HG03280 (cell line): ENCODE measurements around the gene PRAC2.

Experiments
- ATAC-seq: cut with Tn5 transposase; IDR thresholded peaks from one replicate; pipeline ENCODE4 v1.9.1; 2021; ENCODE audit warnings: mild to moderate bottlenecking, moderate library complexity; ENCODE audit not compliant: unreplicated experiment

PRAC2 gene

DNA sequence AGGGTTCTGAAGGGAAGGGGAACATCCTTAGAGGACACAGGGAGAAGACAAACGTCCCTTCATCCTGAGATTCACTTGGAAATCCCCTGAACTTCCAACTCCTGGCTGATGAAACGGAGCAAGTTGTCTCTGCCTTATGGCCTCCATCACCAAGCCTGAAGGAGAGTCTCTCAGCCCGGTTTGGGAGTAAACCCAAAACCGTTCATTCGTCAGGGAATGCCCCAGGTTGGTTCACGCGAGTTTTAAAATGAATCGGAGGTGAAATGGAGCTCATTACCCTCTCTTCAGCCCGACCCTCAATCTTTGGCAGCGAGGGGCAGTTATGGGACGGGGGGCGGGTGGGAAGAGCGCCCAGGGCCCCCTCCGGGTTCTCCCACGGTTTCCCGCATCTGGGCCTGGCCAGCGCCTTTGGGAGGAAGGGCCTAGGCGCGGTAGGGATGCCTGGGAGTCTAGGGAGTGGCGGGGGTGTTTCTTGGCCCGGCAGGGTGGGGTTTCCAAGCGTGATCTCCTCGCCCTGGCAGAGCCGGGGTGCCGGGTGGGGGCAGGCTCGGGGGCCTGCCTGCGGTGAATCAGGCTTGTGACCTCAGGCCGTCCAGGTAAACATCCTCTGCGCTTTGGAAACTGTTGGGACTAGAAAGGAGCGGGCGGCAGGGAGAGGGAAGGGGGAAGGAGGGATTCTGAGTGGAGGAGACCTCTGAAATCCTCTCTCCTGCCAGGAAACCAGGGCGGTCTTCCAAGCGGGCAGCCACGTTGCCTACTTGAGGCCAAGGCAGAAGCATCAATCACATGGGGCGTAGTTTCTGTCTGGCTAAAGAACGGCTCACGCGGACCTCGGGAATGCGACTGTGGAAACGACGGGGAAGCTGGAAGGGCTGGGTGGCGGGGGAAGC lies 29.7 kb downstream of the PRAC2 start:
- no peak for ATAC-seq

- ATAC-seq, result no peak
These were observed 31.0 kb downstream of the PRAC2 start for GRCh38 chr17:48753794-48754499.

GRCh38 chr17:48754500-48755261 lies 31.7 kb downstream of the PRAC2 start:
- ATAC-seq, result no peak

DNA sequence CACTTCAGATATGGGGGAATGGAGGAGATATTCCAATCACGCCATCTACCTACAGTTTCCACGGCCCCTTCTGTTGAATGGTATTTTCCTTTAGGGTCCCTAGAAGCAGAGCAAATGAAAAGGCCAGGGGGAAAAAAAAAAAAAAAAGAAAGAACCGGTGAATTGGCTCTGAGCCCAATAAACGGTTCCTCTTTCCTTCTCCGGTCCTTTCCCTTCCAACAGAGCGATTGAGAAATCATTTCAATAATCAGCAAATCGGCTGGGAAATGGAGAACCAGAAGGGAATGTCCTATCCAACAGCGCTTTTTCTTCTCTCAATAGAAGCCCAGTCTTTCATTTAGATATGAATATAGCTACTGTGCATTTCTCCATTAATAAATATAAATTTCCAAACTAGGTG lies 32.4 kb downstream of the PRAC2 start:
- ATAC-seq, result no peak

GRCh38 chr17:48756830-48757251 lies 33.9 kb downstream of the PRAC2 start:
- ATAC-seq, result no peak

DNA sequence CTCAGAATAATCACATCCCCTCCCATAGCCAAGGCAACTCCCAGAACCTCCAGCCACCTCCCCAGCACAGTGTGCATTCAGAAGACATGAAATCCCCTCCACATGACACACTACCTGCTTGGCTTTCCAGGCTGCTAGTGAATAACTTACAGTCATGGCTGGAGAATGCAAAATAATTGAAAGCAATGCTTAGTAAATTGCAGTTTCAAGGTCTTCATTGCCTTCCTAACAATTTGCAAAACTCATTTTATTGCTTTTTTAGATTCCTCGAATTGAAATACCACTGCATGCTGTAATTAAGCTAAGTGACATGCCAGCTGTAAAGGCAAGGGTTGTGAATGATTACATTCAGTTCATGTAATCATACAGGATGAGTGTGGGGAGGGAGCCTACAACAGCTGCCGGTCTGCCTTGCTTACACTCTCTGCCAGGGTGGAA lies 34.6 kb downstream of the PRAC2 start:
- ATAC-seq, result no peak

GRCh38 chr17:48759288-48759687 lies 36.3 kb downstream of the PRAC2 start:
- ATAC-seq, result no peak

DNA sequence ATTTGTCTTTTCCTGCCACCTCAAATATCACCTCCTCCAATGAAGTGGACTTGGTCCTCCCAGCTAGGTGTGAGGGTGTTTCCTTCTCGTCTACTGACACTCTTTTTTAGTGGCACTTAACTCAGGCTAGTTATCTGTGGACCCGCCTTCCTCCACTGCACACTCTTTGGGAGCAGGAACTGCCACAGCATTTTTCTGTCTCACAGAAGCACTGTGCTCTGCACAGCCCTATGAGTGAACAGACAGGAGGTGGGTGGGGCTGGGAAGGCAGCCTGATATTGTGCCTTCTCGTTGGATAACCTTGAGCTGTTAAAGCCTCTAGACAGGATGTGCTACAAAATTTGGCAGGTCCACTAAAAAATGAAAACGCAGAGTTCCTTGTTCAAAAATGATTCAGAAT lies 37.4 kb downstream of the PRAC2 start:
- no peak for ATAC-seq

DNA sequence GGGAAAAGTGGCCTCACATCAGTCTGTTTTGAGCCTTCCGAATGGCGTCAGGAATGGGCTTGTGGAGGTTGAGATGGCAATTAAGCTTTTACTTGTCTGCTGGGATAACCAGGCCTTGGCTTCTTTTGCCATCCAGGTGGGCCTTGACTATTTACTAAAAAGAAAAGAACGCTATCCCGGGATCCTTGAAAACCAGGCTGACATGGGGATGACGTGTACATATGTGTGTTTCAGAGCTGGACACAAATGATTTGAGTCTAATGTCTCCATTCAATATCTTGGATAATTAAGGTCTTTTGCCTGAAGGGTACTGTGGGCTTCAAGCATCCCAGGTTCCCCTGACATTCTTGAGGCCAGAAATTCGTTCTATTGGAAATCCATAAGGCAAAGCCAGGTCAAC lies 38.1 kb downstream of the PRAC2 start:
- no peak for ATAC-seq

DNA sequence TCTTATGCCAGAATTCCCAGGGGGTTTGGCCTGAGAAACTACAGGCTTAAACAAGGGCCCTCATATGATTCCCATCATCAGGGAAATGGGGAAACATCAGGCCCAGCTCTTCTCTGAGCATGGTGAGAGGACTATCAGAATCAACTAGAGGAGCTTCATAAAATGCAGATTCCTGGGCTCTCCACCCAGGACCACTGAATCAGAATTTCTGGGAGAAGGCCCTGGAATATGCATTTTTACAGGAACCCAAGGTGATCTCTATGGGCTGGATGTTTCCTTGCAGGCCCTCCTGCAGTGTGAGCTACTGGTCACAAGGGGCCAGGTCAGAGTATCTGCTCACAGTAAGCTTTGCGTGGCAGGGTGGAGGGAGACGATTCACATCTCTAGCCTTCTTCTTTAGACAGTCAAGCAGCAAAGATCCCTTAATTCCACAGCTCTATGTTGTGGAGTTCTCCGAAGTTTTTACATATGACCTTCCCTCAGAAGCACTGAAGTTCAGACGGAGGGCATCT lies 44.3 kb downstream of the PRAC2 start:
- no peak for ATAC-seq

DNA sequence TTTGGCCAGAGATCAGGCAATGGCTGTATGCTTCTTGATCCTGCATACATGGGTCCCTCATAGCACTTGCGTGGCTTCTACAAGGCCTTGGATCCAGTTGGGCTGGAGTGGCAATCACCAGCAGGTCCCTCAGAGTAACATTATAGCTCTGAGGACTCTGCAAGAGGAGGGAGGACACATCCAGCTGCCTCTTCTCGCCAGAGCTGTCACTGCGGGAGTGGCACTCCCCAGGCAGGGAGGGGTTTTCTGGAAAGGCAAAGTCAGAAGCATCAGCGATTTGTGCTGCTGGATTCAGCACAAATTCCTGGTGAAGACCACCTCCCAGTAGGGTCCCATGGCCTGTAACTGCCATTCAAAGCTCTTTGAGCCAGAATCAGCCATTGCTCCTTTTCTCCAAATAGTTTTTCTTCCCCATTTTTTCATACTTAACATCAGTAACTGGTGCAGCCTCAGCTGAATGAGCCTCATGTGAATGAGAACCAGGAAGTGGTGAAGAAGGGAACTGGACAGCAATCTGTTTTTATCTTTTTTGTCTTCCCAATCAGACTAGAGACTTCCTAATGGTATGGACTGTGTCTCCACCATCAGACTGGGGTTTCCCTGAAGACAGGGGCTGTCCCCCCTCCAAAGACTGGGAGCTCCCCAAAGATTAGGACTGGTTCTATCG lies 46.2 kb downstream of the PRAC2 start:
- no peak for ATAC-seq

DNA sequence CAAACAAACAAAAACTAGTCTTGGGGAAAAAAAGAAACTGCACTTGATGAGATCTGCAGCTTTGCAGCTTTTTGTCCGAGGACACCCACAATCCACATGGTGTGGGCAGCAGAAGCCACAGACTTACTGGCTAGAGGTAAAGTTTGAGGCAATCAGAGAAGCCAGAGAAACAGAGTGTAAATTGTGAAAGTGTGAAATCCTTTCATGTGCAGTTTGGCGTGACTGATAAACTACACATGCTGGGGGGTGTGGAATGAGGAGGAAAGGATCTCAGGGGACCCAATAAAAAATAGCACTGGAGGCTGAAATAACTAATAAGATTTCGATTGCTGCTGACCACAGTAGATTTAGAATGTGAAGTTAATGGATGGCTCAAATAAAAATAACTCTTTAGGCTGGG lies 48.0 kb downstream of the PRAC2 start:
- no peak for ATAC-seq

DNA sequence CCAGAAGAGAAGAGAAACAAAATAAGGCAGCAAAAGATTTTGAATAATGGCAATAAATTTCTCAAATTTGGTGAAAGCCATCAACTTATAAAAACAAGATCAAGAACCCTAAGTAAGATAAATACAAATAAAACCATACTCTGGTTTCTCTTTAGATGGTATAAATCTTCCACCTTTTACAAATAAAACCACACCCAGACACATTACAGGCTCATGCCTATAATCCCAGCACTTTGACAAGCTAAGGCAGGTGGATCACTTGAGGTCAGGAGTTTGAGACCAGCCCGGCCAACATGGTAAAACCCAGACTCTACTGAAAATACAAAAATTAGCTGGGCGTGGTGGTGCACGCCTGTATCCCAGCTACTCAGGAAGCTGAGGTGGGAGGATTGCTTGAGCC lies 50.3 kb downstream of the PRAC2 start:
- no peak for ATAC-seq
